Urothelium cell line (cell line): Measurements from ENCODE around the gene ACTR6.
"Not testable (repeated sequence)": the region's sequence is repeated elsewhere in the genome, so short reads cannot be mapped to it uniquely, and the experiment has no call there.

Source experiments
- DNase-seq: peaks from one replicate; pipeline ENCODE4 v3.0.0; 2011; ENCODE audit warnings: low spot score, mixed read lengths
- FAIRE-seq: peaks from 2 replicates; lab custom pipeline; 2011; peaks lifted over from hg19 to GRCh38; lab: Jason Lieb, UNC

The ACTR6 gene

DNA sequence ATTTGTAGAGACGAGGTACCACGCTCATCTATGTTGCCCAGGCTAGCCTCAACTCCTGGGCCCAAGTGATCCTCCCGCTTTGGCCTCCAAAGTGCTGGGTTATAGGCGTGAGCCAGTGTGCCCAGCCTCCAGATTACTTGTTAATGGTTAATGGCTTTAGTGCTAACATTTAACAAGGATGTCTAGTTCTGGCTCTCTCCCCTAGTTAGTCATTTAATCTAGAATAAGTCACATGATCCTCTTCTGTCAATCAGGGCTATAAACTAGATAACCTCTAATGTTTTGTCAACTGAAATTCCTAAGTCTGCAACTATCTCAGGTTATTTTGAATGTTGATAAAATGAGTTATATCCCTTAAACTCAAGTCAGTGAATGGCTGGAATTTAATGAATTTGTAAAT is 15.7 kb downstream of the ACTR6 start:
- no peak for DNase-seq
- no peak for FAIRE-seq

DNA sequence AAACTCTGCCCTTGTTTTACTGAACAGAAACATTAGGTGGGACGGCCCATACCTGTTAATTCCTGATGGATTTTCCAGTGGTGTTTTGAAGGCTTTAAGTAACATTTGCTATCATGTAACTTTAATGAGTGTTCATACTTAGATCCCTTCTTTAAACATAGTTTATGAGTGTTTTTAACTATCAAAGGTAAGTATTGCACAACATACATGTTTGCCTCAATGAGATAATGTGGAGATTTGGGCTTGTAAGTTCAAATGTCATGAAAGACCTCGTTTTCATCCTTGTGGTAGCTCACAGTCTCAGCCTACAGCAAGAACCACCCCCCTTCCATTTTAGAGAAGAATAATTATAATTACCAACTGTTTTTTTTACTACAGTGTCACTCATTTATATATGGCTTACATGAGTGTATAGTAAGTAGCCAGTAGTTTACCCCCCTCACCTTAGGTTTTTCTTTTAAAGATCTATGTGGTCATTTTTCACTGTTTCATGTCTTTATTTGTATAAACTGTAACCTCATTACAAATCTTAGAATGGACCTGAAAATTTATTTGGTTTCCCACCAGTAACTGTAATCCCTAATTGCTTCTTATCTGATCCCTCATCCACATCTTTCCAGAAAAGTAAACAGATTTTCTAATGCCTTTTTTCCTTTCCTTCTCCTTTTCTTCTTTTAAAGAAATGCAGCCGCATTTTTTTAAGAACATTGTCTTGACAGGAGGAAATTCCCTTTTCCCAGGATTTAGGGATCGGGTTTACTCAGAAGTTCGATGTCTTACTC is 18.9 kb downstream of the ACTR6 start:
- no peak for FAIRE-seq
- no peak for DNase-seq

DNA sequence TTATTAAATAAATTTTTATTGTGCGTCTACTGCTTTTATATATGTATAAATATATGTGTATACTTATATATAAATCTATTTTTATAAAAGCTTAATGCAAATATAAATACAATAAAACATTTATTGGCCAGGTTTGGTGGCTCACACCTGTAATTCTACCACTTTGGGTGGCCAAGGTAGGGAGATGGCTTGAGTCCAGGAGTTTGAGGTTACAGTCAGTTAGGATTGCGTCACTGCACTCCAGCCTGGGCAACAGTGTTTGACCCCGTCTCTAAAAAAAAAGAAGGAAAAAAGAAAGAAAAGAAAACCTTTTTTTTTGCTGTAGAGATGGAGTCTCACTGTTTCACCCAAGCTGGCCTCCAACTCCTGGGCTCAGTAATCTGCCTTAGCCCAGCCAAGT is 20.9 kb downstream of the ACTR6 start:
- no peak for DNase-seq
- FAIRE-seq, result no peak

DNA sequence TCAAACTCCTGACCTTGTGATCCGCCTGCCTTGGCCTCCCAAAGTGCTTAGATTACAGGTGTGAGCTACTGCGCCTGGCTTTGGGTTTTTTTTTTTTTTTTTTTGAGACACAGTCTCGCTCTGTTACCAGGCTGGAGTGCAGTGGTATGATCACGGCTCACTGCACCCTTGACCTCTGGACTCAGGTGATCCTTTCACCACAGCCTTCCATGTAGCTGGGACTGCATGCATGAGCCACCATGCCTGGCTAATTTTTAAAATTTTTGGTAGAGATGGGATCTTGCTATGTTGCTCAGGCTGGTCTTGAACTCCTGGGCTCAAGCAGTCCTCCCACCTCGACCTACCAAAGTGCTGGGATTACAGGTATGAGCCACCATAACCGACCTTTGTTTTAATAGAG is 21.6 kb downstream of the ACTR6 start:
- DNase-seq, FAIRE-seq: not testable (repeated sequence)

DNA sequence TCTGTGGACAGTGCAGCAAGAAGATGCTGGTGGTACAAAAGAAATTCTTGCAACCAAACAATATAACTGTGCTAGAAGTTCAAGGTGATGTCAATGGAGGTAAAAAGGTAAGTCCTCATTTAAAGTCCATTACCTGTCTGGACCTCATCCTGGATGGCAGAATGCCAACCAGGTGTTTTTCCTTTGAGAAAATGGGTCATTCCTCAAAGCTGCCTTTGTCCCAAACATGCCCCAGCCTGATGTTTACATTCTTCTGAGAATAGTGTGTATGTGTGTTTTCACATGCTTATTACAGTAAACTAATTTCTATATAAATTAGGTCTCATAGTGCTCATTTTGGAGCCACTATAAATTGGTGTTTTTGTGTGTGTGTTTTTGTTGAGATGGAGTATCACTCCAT is 24.9 kb downstream of the ACTR6 start:
- no peak for FAIRE-seq
- DNase-seq, result no peak

DNA sequence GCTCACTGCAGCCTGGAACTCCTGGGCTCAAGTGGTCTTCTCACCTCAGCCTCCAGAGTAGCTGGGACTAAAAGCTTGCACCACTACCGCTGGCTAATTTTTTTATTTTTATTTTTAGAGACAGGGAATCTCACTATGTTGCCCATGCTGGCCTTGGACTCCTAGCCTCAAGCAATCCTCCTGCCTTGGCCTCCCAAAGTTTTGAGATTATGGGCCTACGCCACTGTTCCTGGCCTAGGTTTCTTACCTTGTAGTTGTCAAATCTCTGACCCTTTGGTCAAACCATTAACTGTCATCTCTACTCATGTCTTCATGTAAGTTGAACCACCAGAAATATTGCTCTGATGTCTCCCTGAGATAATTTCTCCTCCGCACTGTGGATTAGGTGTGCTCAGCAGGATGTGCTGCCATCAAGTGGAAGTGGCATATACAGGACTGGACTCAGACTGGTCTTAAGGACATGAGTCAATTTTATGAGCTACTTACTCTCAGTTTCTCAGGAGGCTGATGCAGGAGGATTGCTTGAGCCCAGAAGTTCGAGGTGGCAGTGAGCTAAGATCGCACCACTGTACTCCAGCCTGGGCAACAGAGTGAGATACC is 28.5 kb downstream of the ACTR6 start:
- DNase-seq, result peak; percentile 5
- FAIRE-seq, result no peak

DNA sequence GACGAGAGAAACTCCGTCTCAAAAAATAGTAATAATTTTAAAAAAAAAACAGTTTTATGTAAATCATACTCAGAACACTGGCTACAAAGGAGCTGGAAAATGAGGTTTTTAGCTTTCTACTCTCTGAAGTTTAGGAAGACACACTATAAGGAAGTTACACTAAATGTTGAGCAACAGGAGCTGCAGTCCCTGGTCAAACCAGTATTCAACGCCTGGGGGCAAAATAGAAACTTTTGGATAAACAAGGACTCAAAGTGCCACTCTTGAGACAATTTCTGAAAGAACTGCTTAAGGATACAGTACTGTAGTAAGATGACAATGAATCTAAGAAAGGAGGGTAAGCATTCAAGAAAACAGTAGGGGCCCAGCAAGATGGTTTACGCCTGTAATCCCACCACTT is 29.3 kb downstream of the ACTR6 start:
- no peak for FAIRE-seq
- DNase-seq, result no peak

DNA sequence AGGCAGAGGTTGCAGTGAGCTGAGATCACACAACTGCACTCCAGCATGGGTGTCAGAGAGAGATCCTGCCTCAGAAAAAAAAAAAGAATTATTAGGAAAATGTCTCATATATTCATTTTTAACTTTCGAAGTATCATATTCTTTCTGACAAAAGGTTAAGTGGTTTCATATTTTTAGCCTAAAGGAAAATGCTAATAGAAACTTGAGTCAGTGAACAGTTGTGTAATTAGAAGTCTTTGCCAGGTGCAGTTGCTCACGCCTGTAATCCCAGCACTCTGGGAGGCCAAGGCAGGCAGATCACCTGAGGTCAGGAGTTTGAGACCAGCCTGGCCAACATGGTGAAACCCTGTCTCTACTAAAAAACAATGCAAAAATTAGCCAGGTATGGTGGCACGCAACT is 31.3 kb downstream of the ACTR6 start:
- DNase-seq, FAIRE-seq: not testable (repeated sequence)

DNA sequence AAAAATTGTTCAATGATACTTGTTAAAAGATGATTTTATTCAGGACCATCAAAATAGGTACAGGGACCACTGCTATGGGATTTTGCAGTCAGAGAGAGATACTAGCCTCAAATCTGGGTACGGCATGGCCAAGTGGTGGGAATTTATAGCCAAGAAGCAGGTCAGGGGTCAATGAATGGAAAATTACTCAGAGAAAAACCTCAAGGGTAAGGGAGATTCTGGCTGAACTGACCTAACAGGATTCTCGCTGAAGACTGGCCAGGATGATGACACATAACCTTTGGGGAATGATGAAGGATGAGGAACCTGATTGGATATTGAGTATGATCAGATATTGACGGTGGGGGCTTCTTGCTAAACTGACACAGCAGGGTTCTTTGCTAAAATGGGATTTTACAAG is 33.6 kb downstream of the ACTR6 start:
- DNase-seq, result no peak
- FAIRE-seq, result no peak

DNA sequence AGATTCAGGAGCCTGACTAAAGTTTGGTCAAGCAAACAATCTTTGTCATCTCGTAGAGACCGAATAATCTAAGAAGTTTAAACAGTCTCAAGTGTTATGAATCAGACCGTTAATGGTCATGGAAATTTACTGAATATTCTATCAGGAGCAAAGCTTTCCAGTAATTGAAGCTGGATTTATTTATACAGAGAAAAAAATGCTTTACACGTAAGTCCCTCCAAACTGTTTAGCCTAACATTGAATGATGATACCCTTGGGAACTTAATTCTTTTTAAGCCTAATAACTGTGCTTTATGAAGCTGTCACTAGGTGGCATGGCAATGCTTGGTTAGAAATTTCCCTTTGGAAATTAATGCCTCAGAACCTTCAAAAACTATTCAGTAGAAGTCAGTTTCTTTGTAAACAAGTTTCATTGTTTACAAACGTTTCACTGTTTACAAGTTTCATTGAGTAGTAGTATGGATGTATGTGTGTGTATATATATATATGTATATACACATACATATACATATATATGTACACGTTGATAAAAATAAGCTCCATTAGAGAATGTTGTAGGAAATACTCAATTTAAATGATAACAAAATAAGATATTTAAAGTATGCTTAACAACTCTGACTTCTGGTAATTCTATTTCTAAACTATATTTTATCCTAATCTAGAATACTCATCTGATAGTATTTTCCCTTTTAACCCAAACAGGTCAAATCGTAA is 34.1 kb downstream of the ACTR6 start:
- peak; percentile 8 for DNase-seq
- no peak for FAIRE-seq

DNA sequence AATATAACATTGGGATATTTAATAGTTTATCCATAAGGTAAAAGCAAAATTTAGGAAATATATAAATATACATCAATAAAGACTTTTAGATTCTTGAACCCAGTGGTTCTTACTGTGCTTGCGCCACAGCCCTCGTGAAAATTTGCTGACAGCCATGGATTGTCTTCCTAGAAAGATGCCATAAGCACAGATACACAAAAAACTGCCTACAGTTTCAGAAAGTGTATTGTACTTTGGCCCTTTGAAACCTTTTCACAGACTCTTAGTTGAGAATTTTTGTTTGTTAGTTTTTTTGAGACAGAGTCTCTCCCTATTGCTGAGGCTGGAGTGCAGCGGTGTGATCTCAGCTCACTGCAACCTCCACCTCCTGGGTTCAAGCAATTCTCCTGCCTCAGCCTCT is 38.2 kb downstream of the ACTR6 start:
- FAIRE-seq (no peak), DNase-seq (no peak)

DNA sequence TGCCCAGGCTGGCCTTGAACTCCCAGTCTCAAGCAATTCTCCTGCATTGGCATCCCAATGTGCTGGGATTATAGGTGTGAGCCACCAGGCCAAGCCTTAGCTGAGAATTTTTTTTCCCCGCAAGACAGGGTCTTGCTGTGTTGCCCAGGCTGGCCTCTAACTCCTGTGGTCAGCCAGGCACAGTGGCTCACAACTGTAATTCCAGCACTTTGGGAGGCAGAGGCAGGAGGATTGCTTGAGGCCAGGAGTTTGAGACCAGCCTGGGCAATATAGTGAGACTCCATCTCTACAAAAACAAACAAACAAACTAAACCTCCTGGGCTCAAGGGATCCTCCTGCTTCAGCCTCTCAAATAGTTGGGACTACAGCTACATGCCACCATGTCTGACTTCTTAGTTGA is 39.0 kb downstream of the ACTR6 start:
- FAIRE-seq (no peak), DNase-seq (no peak)

DNA sequence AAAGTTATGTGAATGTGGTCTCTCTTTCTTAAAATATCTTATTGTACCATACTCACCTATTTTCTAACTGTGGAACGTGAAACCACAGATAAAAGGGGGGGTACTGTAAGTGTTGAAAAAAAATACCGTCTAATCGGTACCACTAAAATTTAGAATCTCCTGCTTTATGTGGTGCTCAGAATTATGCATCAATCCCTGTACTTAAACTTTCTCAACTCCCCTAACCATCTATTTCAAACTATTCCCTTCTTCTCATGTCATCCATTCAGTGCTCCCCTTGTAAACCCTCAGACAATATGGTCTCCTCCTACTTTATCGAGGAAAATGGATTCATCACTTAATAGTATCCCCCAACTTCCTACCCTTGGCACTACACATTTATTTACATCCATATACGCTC is 42.5 kb downstream of the ACTR6 start:
- DNase-seq (no peak), FAIRE-seq (no peak)

DNA sequence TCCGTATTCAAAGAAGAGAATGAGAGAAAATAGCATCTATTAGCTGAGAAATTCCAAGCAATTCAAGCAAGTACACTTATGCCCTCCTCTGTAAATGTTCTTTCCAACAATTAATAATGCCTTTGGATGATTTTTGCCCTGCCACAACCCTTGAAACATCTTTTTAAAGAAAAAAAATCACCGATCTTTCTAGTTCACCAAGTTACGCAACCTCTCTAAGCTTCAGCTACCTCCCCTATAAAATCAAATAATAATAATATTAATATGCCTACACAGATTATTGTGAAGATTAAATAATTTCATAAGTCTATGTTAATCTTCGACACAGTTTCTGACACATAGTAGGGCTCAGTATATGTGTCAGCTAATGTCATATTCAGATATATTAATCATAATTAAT is 47.1 kb downstream of the ACTR6 start:
- FAIRE-seq (no peak), DNase-seq (no peak)

DNA sequence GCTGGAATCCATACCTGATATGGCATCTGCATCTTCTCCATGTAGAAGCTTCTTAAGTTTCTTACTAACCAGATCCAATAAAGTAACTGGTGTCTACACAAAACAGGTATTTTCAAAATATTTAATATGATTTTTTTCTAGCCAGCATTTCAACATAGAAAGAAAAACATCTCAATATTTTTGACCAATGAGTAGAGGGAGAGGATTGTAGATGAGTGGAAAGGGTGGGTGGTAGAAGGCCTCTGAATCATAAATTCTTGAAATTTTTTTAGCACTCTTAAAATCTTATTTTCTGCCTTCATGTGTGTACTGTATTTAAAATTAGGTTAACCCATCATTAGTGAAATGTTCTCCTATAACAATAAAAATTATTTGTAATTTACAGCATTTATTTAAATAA is 48.3 kb downstream of the ACTR6 start:
- no peak for DNase-seq
- no peak for FAIRE-seq

DNA sequence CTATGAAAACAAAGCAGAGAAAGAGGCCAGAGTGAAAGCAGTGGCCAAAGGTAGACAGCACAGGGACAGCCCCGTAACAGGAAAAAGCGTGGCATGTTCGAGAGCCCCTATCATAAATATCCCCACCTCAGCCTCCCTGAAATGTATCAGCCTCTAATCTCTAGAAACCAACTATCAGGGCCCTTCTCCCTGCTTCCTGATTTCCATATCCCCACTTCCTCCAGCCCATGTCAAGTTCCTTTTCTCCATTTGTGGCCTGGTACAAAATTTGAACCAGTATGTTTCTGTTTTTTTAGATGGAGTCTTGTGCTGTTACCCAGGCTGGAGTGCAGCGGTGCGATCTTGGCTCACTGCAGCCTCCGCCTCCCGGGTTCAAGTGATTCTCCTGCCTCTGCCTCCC is 49.3 kb downstream of the ACTR6 start:
- FAIRE-seq (no peak), DNase-seq (no peak)

DNA sequence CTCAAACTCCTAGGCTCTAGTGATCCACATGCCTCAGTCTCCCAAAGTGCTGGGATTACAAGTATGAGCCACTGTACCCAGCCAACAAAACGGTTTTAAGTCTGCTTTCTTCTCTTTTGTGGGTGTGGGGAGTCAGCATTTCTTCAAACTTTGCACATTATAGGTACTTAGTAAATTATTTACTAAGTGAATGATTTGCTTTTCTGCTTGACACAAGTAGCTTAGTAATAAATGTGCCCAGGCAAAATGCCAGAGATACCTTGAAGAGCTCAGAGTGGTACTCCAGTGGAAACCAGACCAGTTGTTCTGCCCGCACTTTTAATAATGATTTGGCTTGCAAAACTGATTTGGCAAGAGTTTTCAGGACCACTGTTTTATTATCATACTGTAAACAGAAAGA is 51.3 kb downstream of the ACTR6 start:
- FAIRE-seq (no peak), DNase-seq (no peak)

DNA sequence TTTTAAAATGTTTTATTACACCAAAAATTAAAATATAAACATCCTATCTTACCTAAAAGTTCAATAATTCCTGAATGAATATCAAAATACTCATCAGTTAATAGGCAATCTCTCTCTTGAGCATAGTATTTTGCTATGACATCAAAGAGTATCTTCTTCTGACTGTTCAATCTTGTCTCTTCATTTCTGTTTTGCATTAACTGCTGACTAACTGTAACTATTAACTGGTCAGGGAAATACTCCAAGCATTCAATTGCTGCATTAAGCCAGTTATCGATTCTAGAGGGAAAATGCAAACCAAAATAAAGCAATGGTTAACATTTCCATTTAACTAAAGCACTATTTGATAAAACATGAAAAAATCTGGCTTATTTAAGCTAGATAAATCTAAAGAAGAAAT is 52.8 kb downstream of the ACTR6 start:
- DNase-seq (no peak), FAIRE-seq (no peak)

DNA sequence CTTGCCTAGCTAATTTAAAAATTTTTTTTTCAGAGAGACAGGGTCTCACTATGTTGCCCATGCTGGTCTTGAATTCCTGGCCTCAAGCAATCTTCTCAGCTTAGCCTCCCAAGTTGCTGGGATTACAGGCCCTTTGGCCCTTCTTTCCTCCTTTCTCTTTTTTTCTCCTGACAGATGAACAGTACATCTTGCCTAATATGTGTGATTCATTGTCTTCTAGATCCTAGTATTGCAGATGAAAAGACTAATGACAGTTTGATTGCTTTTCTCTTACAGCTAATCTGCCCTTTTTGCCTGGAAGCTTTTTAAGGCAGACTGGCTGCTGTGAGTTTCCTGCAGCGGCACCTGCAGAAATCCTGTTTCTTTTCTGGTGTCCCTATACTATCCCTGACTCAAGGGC is 54.3 kb downstream of the ACTR6 start:
- FAIRE-seq (no peak), DNase-seq (no peak)

DNA sequence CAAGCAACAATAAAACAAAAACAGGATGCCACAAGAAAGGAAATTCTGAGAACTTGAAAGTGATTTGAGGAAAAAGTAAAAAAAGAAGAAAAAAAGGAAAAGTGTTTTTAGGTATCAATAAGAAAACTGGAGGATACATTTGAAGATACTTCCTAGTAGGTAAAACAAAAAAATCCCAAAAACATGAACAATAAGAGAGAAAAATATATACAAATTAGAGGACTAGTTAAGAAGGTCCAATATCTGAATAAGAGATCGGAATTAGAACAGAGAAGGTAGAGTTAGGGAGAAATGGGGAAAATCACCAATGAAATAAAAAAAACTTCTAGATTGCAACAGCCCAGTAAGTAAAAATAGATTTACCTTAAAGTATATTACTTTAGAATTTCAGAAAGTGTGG is 57.5 kb downstream of the ACTR6 start:
- DNase-seq, result no peak
- no peak for FAIRE-seq

DNA sequence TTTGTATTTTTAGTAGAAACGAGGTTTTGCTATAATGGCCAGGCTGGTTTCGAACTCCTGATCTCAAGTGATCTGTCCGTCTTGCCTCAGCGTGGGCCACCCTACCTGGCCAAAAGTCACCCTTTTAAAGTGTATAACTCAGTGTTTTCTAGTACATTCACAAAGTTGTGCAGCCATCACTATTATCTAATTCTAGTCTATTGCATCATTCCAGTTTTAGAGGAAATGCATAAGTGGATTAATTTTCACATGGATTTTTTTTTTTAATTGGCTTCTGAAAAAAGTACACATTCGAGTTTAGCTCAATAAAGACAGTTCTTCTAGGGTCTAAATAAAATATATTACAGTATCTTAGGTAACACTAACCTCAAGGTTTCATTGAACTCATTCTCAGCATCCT is 62.5 kb downstream of the ACTR6 start:
- FAIRE-seq (no peak), DNase-seq (no peak)

DNA sequence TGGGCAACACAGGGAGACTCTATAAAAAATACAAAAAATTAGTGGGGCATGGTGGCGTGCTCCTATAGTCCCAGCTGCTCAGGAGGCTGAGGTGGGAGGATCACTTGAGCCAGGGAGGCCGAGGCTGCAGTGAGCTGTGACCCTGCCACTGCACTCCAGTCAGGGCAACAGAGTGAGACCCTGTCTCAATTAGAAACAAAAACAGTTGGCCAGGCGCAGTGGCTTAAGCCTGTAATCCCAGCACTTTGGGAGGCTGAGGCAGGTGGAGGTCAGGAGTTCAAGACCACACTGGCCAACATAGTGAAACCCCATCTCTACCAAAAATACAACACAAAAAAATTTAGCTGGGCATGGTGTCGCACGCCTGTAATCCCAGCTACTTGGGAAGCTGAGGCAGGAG is 64.5 kb downstream of the ACTR6 start:
- not testable (repeated sequence) for FAIRE-seq, DNase-seq
